Fibroblast of skin of back (primary cell): Measurements from ENCODE around the gene KRT24. TPM values are rescaled to one million over a fixed set of nuclear protein-coding genes. Genes with fewer than 3 reads are reported as not detected.
"Not testable (repeated sequence)": the region's sequence is repeated elsewhere in the genome, so short reads cannot be mapped to it uniquely, and the experiment has no call there.

ENCODE experiments used
- DNase-seq: peaks from one replicate; pipeline ENCODE4 v3.0.0-alpha.2; 2013
- polyA plus RNA-seq, 2 experiments: library from polyadenylated mRNA; unstranded; fragments of 120-200 nt; gene quantifications; one replicate each; pipeline ENCODE4 v1.2.1, GENCODE V29; 2013; ENCODE audit not compliant: insufficient read length in 2 of 2

KRT24 gene
- polyA plus RNA-seq (2013, experiment 1 of 2; ENCODE audit: insufficient read length) = not detected
- polyA plus RNA-seq (2013, experiment 2 of 2; ENCODE audit: insufficient read length) = not detected

GRCh38 chr17:40703652-40704051 lies at the start of gene KRT24:
Gene KRT24 (minus strand): TSS chr17:40703752. CDS start chr17:40703693, 59 bp downstream.
- no peak for DNase-seq

DNA sequence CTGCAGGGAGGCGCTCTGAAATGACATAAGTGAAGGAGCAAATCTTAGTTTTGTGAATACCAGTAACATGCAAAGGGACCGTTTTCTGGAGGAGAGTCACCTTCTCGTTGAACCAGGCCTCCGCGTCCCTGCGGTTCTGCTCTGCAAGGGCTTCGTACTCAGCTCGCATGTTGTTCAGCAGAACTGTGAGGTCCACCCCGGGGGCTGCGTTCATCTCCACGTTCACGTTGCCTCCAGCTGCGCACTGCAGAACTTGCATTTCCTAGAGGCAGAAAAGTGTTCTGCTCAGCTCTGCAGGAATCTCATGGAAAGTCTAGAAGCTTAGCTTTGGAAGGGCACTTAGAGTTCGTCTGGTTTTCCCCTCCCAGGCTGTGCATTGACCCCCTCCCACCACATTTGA lies 47.5 kb upstream of the KRT24 start:
- DNase-seq = no peak

GRCh38 chr17:40750391-40750790 lies 46.8 kb upstream of the KRT24 start:
- no peak for DNase-seq

GRCh38 chr17:40748666-40749065 lies 45.1 kb upstream of the KRT24 start:
- not testable (repeated sequence) for DNase-seq

- DNase-seq = no peak
Observed at GRCh38 chr17:40738553-40738952, 35.0 kb upstream of the KRT24 start.

GRCh38 chr17:40735016-40735415 lies 31.5 kb upstream of the KRT24 start:
- no peak for DNase-seq

- DNase-seq = no peak
Observed at GRCh38 chr17:40734018-40734417, 30.5 kb upstream of the KRT24 start.

- no peak for DNase-seq
Observed at GRCh38 chr17:40730970-40731369, 27.4 kb upstream of the KRT24 start.

- no peak for DNase-seq
Observed at GRCh38 chr17:40727447-40728231, 24.1 kb upstream of the KRT24 start.

DNA sequence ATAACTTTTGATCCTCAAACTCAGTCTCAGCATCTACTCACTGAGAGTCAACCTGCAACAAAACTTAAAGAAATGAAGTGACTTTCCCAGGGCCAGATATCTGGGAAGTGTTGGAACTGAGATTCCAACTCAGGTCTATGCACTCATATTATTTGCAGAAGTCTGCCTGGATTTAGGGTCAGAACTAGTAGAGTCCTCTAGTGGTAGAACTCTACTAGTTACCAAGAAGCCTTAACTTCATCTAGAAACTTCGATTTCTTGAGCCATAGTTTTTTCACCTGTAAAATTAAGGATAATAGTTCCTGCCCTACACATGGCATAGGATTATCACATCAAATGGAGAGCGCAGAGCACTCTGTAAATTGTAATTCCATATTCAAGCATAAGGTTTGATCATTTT lies 23.4 kb upstream of the KRT24 start:
- DNase-seq = no peak

- no peak for DNase-seq
Observed at GRCh38 chr17:40724656-40725055, 21.1 kb upstream of the KRT24 start.

DNA sequence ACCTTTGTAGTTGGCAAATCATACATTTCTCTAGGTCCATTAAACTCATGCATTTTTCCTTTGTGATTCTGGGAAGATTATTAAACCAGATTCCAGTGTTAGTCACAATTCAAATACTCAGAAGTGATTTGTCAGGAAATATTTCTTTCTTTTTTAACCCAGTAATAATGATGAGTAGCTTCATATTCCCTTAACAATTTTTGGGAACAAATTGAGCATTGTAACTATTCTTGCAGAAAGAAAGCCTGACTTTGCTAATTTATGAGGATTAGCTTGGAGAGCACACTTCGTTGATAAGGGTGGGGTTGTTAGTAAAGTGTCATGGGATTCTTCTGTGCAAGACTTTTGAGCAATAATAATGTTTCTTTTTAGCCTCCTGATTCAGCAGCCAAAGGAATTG lies 18.7 kb upstream of the KRT24 start:
- peak; percentile 12 for DNase-seq

DNA sequence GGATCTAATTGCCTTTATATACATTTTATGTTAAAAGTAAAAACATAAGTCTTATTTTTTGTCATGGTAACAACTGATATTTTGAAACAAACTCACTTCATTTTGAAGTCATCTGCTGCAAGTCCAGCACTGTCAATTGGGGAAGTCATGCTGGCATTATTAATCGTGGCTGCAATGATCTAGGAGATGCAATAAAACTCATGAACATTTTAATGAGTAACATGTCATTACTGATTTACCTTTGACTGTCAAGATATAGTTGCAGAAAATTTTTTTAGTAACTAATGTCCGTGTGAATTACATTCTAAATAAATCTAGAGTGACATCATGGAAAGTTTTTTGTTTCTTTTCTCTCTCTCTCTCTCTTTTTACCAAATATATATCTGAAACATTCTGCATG lies 17.3 kb upstream of the KRT24 start:
- DNase-seq = no peak

DNA sequence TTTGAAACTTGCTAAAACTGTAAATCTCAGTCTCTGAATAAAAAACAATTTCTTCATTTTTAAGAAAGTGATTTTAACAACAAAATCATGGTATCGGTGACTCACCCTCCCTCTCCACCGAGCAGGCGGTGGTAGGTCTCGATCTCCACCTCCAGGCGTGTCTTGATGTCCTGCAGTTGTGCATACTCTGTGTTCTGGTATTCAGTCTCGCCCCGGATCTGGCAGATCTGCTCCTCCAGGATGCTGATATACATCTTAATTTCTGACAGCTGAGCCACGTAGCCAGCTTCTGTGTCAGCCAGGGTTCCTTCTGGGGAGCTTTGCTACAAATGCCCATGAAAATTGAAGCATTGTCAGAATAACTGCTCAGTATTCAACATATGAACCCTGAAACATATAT lies 15.4 kb upstream of the KRT24 start:
- no peak for DNase-seq

GRCh38 chr17:40717776-40718175 lies 14.2 kb upstream of the KRT24 start:
- DNase-seq = no peak

- no peak for DNase-seq
Observed at GRCh38 chr17:40714473-40714872, 10.9 kb upstream of the KRT24 start.

DNA sequence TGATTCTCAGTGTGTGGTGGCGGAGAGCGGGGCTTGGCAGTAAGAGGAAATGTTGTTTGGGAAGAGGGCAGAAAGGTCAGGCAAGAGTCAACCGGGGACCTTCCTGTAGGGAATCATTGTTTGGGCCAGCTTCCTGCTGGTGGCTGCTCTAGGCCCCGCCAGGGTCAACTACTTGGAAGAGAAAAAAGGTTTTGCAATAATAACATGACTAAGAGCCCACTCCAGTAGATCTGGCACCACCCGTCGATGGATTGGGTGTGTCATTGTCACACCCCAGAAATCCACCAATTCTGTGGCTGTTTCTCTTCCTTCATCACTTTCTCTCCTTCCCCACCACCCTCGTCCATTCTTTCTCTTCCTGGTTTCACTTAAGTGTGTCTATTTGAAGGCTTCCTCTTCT lies 4.2 kb upstream of the KRT24 start:
- DNase-seq = no peak

DNA sequence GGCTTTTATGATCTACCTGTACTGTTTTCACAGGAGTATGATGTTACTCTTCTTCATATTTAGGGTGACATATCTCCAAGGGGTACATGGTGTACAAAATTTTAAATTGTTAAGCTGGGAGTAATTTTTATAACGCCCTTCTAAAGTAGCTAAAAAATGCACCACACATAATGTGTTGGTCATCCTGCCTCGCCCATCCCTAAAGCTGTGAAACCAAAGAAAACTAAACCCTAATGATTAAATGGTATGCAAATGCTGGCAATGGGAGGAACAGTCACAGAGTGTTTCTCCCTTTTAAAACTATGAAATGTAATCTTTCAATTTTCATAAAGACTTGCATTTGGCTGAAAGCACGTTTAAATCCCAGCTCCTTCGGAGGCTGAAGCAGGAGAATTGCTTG lies 2.0 kb upstream of the KRT24 start:
- DNase-seq = no peak

GRCh38 chr17:40702271-40702670 lies 1.3 kb downstream of the KRT24 start:
- DNase-seq = no peak

GRCh38 chr17:40699853-40700252 lies 3.7 kb downstream of the KRT24 start:
- DNase-seq = no peak

DNA sequence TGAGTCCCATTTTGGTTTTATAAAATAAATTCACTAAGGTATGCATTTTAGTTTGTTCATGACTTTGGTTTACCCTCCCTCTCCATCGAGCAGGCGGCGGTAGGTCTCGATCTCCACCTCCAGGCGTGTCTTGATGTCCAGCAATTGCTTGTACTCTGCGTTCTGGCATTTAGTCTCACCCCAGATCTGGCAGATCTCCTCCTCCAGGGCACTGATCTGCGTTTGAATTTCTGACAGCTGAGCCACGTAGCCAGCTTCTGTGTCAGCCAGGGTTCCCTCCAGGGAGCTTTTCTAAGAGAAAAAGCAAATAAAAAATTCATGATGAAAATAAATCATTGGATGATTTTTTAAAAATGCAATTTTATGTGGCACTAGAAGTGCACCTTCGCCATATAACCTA lies 4.2 kb downstream of the KRT24 start:
- no peak for DNase-seq

- no peak for DNase-seq
Observed at GRCh38 chr17:40697297-40697696, 6.3 kb downstream of the KRT24 start.

DNA sequence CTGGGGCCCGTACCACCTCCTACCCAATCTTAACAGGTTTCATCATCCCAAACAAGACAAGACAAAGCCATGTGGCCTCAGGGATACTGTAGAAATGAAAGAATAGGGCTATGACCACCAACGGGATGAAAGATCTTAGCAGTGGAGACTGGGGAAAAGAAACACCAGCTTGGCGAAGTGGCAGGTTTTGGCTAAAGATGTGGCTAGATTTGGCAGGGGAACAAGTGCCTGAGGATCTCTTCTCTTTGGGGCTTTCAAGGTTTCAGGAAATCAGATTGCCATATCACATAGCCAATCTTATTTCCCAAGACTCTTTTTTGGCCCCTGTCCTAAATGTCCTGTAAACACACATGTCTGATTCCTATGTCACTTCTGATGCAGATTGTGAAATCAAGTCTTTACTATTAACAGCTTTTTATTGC lies 6.9 kb downstream of the KRT24 start:
- DNase-seq = no peak

- no peak for DNase-seq
Observed at GRCh38 chr17:40695874-40696472, 7.6 kb downstream of the KRT24 start.
